OCI-LY7 (cell line): ENCODE measurements around the gene RUVBL2.

Experiments used
- CTCF ChIP-seq: fragments of 200-600 bp; sonication (generic); conservative IDR thresholded peaks from 2 replicates; pipeline ENCODE4 v1.5.1; 2014; ENCODE audit warnings: mild to moderate bottlenecking, antibody characterized with exemption, low read length, moderate library complexity, mixed read lengths
- EZH2phosphoT487 ChIP-seq: fragments of 200-600 bp; sonication (generic); IDR thresholded peaks from 2 replicates; pipeline ENCODE4 v1.6.1; 2018; ENCODE audit warnings: low read depth, borderline replicate concordance, mild to moderate bottlenecking, mixed run types, antibody characterized with exemption, low read length, moderate library complexity, mixed read lengths

GRCh38 chr19:49058562-49058961 lies 64.9 kb downstream of the RUVBL2 start:
- TF ChIP-seq CTCF (no peak), EZH2phosphoT487 (no peak)
